Thyroid gland (tissue), 4 donors: ENCODE data around the gene CHFR.

Experiments used
- POLR2A ChIP-seq, 2 donors: fragments of 450-650 bp; IDR thresholded peaks; one replicate each; pipeline ENCODE4 v1.6.1; 2017; ENCODE audit warnings: antibody characterized with exemption in 2 of 2, mild to moderate bottlenecking in 2 of 2, moderate library complexity in 1 of 2
- TF ChIP-seq, protein P1 (sequence below), 6 experiments: fragments of 200-600 bp in 3 of 6; fragments of 450-650 bp in 3 of 6; sonication (generic) in 3 of 6; IDR thresholded peaks; one replicate each; pipeline ENCODE4 v1.5.1; 2016 to 2019; ENCODE audit warnings: antibody characterized with exemption in 6 of 6, mild to moderate bottlenecking in 2 of 6, inconsistent platforms in 1 of 6, moderate library complexity in 1 of 6

GRCh38 chr12:132842449-132843045 lies 44.9 kb downstream of the CHFR start:
- TF ChIP-seq, protein P1, sequence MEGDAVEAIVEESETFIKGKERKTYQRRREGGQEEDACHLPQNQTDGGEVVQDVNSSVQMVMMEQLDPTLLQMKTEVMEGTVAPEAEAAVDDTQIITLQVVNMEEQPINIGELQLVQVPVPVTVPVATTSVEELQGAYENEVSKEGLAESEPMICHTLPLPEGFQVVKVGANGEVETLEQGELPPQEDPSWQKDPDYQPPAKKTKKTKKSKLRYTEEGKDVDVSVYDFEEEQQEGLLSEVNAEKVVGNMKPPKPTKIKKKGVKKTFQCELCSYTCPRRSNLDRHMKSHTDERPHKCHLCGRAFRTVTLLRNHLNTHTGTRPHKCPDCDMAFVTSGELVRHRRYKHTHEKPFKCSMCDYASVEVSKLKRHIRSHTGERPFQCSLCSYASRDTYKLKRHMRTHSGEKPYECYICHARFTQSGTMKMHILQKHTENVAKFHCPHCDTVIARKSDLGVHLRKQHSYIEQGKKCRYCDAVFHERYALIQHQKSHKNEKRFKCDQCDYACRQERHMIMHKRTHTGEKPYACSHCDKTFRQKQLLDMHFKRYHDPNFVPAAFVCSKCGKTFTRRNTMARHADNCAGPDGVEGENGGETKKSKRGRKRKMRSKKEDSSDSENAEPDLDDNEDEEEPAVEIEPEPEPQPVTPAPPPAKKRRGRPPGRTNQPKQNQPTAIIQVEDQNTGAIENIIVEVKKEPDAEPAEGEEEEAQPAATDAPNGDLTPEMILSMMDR (IDR thresholded peaks at IDR 0.05), result no peak
- no peak for TF ChIP-seq POLR2A (IDR thresholded peaks at IDR 0.05)
